ENCODE results near the gene WSB1. TPM values are rescaled to one million over a fixed set of nuclear protein-coding genes. Genes with fewer than 3 reads are reported as not detected.
A peak's percentile ranks its signal among the peaks of the same experiment; 100 is the strongest.
"Not testable (repeated sequence)": the region's sequence is repeated elsewhere in the genome, so short reads cannot be mapped to it uniquely, and the experiment has no call there.

The WSB1 gene
- total RNA-seq, 4 donors from 2014 or later, result 74.2 to 200 (median 133) TPM

GRCh38 chr17:27247071-27247957 lies 46.6 kb upstream of the WSB1 start:
- ATAC-seq, result peak; percentile 42
- 33 to 50% methylated on average over 2 to 5 of the region's 7 CpGs for WGBS, 2 donors (ENCODE audit: low coverage in 1 of 2)
- no peaks in the 10 kb centered on the region for H3K36me3 ChIP-seq
- H3K27me3 ChIP-seq, result no peaks in the 10 kb centered on the region
- no peak overlapping the region for H3K4me3 ChIP-seq
- peak; percentile 50 for TF ChIP-seq POLR2AphosphoS5 (IDR thresholded peaks at IDR 0.05)
- no peak for TF ChIP-seq CTCF (IDR thresholded peaks at IDR 0.05)
- H3K4me1 ChIP-seq, result peaks cover 30 to 58% (median 31%) of the 10 kb centered on the region in 3 donors
- no peaks in the 10 kb centered on the region for H3K9me3 ChIP-seq
- peak overlapping the region; percentile 66 to 89 (median 78) for H3K27ac ChIP-seq

- no peaks in the 10 kb centered on the region for H3K36me3 ChIP-seq
- TF ChIP-seq CTCF (IDR thresholded peaks at IDR 0.05) (no peak), POLR2A (IDR thresholded peaks at IDR 0.05) (no peak), EP300 (IDR thresholded peaks at IDR 0.05) (no peak)
- H3K9me3 ChIP-seq, result no peaks in the 10 kb centered on the region
- no peaks in the 10 kb centered on the region for H3K27me3 ChIP-seq
- peaks cover 30 to 52% (median 31%) of the 10 kb centered on the region in 3 donors for H3K4me1 ChIP-seq
- peak overlapping the region; percentile 44 to 89 (median 78) for H3K27ac ChIP-seq
- H3K4me3 ChIP-seq, result no peak overlapping the region
- 91% methylated on average over 3 of the region's 3 CpGs for WGBS, 2 donors (ENCODE audit: low coverage in 1 of 2)
- no peak for ATAC-seq
Observed at GRCh38 chr17:27247958-27248342, 46.0 kb upstream of the WSB1 start.

DNA sequence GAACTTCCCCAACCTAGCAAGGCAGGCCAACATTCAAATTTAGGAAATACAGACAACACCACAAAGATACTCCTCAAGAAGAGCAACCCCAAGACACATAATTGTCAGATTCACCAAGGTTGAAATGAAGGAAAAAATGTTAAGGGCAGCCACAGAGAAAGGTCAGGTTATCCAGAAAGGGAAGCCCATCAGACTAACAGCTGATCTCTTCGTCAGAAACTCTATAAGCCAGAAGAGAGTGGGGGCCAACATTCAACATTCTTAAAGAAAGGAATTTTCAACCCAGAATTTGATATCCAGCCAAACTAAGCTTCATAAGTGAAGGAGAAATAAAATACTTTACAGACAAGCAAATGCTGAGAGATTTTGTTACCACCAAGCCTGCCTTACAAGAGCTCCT lies 43.1 kb upstream of the WSB1 start:
- ATAC-seq, H3K36me3 ChIP-seq, H3K27me3 ChIP-seq, H3K9me3 ChIP-seq, H3K4me3 ChIP-seq: not testable (repeated sequence)
- Histone ChIP-seq H3K4me1 (peaks cover 15 to 37% (median 18%) of the 10 kb centered on the region in 3 donors), H3K27ac (peak overlapping the region in 3 of 4 donors; percentile 69 to 74 (median 73))
- WGBS, 2 donors (ENCODE audit: low coverage in 1 of 2), result 25% methylated on average over 1 of the region's 1 CpG; no CpG with 5 or more reads in 1 of the 2 donors

DNA sequence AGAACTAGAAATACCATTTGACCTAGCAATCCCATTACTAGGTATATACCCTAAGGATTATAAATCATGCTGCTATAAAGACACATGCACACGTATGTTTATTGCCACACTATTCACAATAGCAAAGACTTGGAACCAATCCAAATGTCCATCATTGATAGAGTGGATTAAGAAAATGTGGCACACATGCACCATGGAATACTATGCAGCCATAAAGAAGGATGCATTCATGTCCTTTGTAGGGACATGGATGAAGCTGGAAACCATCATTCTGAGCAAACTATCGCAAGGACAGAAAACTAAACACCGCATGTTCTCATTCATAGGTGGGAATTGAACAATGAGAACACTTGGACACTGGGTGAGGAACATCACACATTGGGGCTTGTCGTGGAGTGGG lies 39.1 kb upstream of the WSB1 start:
- 64 to 93% methylated on average over 1 to 4 of the region's 4 CpGs for WGBS, 2 donors (ENCODE audit: low coverage in 1 of 2)

GRCh38 chr17:27256225-27257030 lies 37.5 kb upstream of the WSB1 start:
- no peaks in the 10 kb centered on the region for H3K9me3 ChIP-seq
- peaks cover 5 to 26% (median 9%) of the 10 kb centered on the region in 3 donors for H3K4me1 ChIP-seq
- no peaks in the 10 kb centered on the region for H3K36me3 ChIP-seq
- H3K4me3 ChIP-seq, result no peak overlapping the region
- TF ChIP-seq POLR2AphosphoS5 (IDR thresholded peaks at IDR 0.05) (peak; percentile 88), CTCF (IDR thresholded peaks at IDR 0.05) (no peak)
- WGBS, 2 donors (ENCODE audit: low coverage in 1 of 2), result 11 to 12% methylated on average over 2 to 3 of the region's 5 CpGs
- peak overlapping the region; percentile 68 to 83 (median 74) for H3K27ac ChIP-seq
- H3K27me3 ChIP-seq, result no peaks in the 10 kb centered on the region
- ATAC-seq, result peak; percentile 77

More for the DNA sequence above, 39.1 kb upstream of the WSB1 start:
- not testable (repeated sequence) for H3K27me3 ChIP-seq, H3K27ac ChIP-seq, H3K4me3 ChIP-seq, H3K9me3 ChIP-seq, ATAC-seq, H3K36me3 ChIP-seq
- H3K4me1 ChIP-seq, result peaks cover 5 to 34% (median 9%) of the 10 kb centered on the region in 3 donors

Data from gastroesophageal sphincter (tissue), 4 donors.